H1 (cell line): ENCODE results near the gene SERPINF2. TPM values are rescaled to one million over a fixed set of nuclear protein-coding genes. Genes with fewer than 3 reads are reported as not detected.

ENCODE experiments used
- CBX5 ChIP-seq: fragments of 300-800, 300-1000 bp; sonication (generic); IDR thresholded peaks from 2 replicates; pipeline ENCODE4 v1.7.1; 2016; ENCODE audit warnings: antibody characterized with exemption, low read length, low read depth
- KDM1A ChIP-seq: fragments of 200-600, 300-600 bp; sonication (generic); IDR thresholded peaks from 2 replicates; pipeline ENCODE4 v1.7.1; 2016; ENCODE audit warnings: mild to moderate bottlenecking, low read length, borderline replicate concordance
- KDM4A ChIP-seq: IDR thresholded peaks from one replicate; pipeline ENCODE4 v1.7.1; 2012; ENCODE audit warnings: low read depth, mild to moderate bottlenecking, moderate library complexity, low read length, inconsistent platforms; ENCODE audit not compliant: severe bottlenecking
- POU5F1 ChIP-seq: IDR thresholded peaks from 2 replicates; pipeline ENCODE4 v1.6.1; 2011; ENCODE audit warnings: low read depth, mild to moderate bottlenecking, low read length, moderate library complexity
- SIN3A ChIP-seq, 2 experiments: IDR thresholded peaks in 1 of 2; conservative IDR thresholded peaks in 1 of 2; 2 replicates each; pipeline ENCODE4 v1.6.1; 2011 to 2012; ENCODE audit warnings: low read length in 2 of 2, improper control_type of control experiment in 1 of 2, low read depth in 1 of 2, mild to moderate bottlenecking in 1 of 2
- SIX5 ChIP-seq: IDR thresholded peaks from 2 replicates; pipeline ENCODE4 v1.6.1; 2011; ENCODE audit warnings: mild to moderate bottlenecking, low read depth, low read length
- ZNF274 ChIP-seq: IDR thresholded peaks from 2 replicates; pipeline ENCODE4 v1.7.0; 2012; ENCODE audit warnings: low read length, borderline replicate concordance; ENCODE audit errors: extremely low read depth
- polyA plus RNA-seq, 7 experiments: library from polyadenylated mRNA; depleted of rRNA in 3 of 7; stranded (reverse) in 5 of 7; unstranded in 2 of 7; fragments of >200 nt in 5 of 7; fragments of 200-250 nt in 2 of 7; gene quantifications; 1 replicate in 5 of 7; 2 replicates in 1 of 7; 4 replicates in 1 of 7; pipeline versions ENCODE4 v1.2.1 to v1.2.3, GENCODE V29; 2011 to 2013; ENCODE audit warnings: missing spikeins in 2 of 7, mixed read lengths in 2 of 7
- total RNA-seq: library from RNA; stranded (reverse); fragmentation: NEBNext Ultra II Directional; extraction: Animal tissue kit (Norgen Biotek cat#: 25700); gene quantifications from 2 replicates; pipeline ENCODE4 v1.2.1, GENCODE V29; 2021
- TF ChIP-seq, protein P1 (sequence below), 3 experiments: IDR thresholded peaks; 1 replicate in 2 of 3; 2 replicates in 1 of 3; pipeline versions ENCODE4 v1.5.1 to v1.6.1; 2011; ENCODE audit warnings: low read length in 3 of 3, mild to moderate bottlenecking in 3 of 3, inconsistent platforms in 2 of 3, low read depth in 1 of 3, moderate library complexity in 1 of 3; ENCODE audit not compliant: insufficient read depth in 1 of 3; ENCODE audit errors: control extremely low read depth in 1 of 3
- TF ChIP-seq, protein P2 (sequence below): IDR thresholded peaks from 2 replicates; pipeline ENCODE4 v1.6.1; 2012; ENCODE audit warnings: inconsistent platforms
- TF ChIP-seq, protein P3 (sequence below): IDR thresholded peaks from 2 replicates; pipeline ENCODE4 v1.6.1; 2011; ENCODE audit warnings: low read depth, mild to moderate bottlenecking, low read length; ENCODE audit not compliant: insufficient read depth

SERPINF2 gene
- total and polyA plus RNA-seq, 2 of the 8 experiments (the other 6 are each of a cell fraction or from before 2014, with no cell fraction given): 1.8 to 3.2 TPM

DNA sequence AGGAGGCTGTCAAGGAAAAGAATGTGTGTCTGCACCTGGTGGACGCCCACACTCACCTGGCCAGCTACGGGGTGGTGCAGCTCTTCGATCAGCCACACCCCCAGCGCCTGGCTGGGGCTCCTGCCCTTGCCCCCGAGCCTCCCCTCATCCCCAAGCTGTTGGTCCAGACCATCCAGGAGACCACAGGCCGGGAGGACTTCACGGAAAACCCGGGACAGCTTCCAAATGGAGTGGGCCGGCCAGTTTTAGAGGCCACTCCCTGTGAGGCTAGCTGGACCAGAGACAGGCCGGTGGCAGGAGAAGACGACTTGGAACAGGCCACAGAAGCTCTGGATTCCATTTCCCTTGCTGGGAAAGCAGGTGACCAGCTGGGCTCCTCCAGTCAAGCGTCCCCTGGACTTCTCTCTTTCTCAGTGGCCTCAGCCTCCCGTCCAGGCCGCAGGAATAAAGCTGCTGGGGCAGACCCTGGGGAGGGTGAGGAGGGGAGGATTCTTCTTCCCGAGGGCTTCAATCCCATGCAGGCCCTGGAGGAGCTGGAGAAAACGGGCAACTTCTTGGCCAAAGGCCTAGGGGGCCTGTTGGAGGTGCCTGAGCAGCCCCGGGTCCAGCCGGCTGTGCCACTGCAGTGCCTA is 15.9 kb upstream of the SERPINF2 start (continued):
- TF ChIP-seq KDM1A: no peak
- TF ChIP-seq, protein P1, sequence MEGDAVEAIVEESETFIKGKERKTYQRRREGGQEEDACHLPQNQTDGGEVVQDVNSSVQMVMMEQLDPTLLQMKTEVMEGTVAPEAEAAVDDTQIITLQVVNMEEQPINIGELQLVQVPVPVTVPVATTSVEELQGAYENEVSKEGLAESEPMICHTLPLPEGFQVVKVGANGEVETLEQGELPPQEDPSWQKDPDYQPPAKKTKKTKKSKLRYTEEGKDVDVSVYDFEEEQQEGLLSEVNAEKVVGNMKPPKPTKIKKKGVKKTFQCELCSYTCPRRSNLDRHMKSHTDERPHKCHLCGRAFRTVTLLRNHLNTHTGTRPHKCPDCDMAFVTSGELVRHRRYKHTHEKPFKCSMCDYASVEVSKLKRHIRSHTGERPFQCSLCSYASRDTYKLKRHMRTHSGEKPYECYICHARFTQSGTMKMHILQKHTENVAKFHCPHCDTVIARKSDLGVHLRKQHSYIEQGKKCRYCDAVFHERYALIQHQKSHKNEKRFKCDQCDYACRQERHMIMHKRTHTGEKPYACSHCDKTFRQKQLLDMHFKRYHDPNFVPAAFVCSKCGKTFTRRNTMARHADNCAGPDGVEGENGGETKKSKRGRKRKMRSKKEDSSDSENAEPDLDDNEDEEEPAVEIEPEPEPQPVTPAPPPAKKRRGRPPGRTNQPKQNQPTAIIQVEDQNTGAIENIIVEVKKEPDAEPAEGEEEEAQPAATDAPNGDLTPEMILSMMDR (IDR thresholded peaks at IDR 0.05; ENCODE audit: control extremely low read depth in 1 of 3, insufficient read depth in 1 of 3, low read depth in 1 of 3, low read length in 3 of 3): no peak
- TF ChIP-seq KDM4A: no peak
- no peak for TF ChIP-seq POU5F1
- no peak for TF ChIP-seq SIX5
- TF ChIP-seq, protein P2, sequence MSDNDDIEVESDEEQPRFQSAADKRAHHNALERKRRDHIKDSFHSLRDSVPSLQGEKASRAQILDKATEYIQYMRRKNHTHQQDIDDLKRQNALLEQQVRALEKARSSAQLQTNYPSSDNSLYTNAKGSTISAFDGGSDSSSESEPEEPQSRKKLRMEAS: no peak
- TF ChIP-seq, protein P3, sequence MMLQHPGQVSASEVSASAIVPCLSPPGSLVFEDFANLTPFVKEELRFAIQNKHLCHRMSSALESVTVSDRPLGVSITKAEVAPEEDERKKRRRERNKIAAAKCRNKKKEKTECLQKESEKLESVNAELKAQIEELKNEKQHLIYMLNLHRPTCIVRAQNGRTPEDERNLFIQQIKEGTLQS: no peak
- no peak for TF ChIP-seq SIN3A (conservative IDR thresholded peaks at IDR 0.05 in 1 of 2, IDR thresholded peaks at IDR 0.05 in 1 of 2; ENCODE audit: low read depth in 1 of 2, low read length in 2 of 2)
- TF ChIP-seq CBX5: no peak
- no peak for TF ChIP-seq ZNF274
